HG03439 (cell line): Measurements from ENCODE around the gene DRAXIN.

Source experiments
- ATAC-seq: cut with Tn5 transposase; IDR thresholded peaks from one replicate; pipeline ENCODE4 v1.9.1; 2021; ENCODE audit warnings: mild to moderate bottlenecking, moderate library complexity; ENCODE audit not compliant: unreplicated experiment

DRAXIN gene

DNA sequence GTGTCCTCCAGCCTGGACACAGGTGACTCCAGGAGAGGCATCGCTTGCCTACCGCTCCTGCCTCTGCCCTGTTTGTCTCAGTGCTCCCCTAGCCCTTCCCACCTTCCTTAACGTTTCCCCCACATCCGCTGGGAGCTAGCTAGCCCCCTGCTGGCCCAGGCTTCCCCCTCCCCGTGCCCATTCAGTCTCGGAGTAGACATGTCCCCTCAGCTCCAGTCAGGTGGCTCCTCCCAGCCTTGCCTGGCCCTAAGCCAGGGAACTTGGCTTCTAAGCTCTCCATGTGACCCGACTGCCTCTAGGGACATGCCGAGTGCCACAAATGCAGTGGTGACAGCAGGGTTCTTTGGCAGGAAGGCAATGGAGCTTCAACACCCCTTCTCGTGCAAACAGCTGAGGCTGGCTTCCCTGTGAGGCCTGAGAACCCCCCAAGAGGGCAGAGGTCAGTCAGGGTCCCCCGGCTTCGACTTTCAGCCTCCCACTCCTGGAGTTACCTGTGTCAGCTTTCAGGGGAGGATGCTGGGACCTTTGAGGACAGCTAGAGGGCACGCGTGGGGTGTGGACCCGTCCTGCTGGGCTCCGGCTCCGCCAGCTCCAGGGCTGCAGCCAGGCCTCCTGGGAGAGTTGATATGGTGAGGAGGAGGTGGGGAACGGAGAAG is 16.2 kb downstream of the DRAXIN start:
- ATAC-seq = no peak

DNA sequence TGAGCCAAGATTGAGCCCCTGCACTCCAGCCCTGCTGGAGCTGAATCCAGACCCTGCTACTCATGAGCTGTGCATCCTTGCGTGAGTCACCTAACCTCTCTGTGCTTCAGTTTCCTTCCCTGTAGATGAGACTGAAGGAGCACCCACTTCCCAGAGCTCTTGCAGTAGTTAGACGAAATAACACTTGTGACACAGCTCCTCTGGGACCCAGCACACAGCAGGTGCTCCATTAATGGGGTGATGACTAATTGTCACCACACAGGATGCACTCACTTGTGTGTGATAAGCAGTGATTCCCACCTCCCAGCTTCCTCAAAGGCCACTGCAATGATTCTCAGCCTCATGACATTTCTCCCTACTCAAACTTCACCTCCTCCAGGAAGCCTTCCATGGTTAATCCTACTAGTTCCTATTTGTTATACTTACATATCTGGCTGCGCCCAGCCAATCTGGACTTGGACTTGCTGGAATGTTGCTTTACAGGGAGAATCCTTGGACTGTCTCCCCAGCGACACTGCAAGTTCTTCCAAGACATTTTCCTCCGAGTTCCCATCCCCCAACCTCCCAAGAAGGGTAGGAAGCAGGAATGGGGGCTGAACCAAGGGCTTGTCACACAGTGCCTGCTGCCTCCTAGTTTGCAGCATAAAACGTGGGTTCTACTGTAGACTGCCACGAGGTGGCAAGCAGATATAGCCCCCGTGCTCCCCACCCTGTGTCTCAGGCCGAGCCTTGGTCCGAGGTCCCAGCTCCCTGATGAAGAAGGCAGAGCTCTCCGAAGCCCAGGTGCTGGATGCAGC is 17.2 kb downstream of the DRAXIN start:
- ATAC-seq = no peak

DNA sequence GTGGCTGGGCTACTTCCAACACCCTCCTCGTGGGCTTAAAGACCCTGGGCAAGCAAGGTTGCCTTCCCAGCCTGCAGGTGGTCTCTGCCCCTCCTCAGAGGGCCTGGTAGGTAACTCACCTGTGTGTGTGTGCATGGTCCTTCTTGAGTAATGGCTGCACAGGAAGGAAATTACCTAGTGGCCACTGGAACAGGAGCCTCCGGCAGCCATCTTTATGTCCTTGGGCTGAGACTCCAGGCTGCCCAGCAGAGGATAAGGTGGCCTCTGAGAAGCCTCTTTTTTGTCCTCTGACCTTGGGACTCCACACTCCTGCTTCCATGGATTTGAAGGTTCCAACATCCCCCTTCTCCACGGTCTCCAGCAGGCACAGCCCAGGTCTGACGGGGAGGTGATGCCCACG is 20.0 kb downstream of the DRAXIN start:
- ATAC-seq = no peak

DNA sequence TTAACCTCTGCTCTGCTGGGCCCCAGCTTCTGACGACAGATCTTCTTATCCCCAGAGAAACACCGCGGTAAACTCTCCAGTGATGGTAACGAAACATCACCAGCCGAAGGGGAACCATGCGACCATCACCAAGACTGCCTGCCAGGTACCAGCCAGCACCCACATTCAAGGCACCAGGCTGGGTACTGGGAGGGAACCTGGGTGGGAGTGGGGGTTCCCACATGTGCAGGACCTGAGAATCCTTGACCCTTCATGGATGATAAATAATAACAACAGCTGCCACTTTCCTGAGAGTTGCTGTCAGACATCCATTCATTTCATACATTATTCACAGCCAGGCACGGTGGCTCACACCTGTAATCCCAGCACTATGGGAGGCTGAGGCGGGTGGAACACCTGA is 20.8 kb downstream of the DRAXIN start:
- ATAC-seq = no peak

DNA sequence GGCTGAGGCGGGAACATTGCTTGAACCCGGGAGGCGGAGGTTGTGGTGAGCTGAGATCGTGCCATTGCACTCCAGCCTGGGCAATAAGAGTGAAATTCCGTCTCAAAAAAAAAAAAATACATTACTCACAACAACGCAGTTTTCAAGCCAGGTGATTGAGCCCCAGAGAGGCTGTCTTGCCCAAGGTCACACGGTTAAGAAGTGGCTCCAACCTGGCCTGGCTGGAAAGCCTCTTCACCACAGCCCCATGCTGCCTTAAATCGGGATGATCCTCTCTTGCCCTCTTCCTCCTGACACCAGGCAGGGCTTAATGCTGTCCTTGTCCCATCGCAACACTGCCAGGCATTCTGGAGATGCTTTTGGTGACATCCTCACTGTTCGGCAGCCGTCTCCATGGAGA is 21.6 kb downstream of the DRAXIN start:
- ATAC-seq = no peak

DNA sequence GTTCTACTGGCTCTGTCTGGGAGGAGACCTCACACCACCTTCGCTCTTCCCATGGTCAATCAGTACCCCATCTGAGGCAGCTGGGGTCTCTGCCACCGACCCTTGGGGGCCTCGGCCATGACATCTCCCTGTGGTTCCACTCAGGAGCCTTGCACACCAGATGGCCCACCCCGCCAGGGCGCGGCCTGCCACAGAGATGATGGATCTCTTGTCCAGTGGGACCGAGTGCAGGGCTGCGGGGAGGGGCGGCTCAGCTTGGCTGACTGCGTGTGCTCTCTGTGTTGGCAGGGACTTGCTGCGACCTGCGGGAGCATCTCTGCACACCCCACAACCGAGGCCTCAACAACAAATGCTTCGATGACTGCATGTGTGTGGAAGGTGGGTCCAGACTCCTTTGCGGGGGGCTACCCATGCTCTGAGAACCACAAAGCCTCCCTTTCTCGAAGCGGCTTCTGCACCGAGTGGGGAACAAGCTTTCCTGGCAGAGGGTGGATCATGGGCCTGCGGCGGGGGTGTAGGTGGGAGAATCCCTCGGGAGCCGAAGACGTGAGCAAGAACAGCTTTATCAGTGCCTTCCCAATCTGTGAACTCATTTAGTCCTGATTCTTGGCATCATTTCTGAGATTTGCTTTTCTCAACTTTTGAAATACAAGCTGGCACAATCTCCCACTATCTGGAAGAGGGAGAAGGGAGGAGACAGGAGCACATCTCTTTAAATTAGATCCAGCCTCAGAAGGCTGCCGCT is 23.5 kb downstream of the DRAXIN start:
- ATAC-seq = no peak

DNA sequence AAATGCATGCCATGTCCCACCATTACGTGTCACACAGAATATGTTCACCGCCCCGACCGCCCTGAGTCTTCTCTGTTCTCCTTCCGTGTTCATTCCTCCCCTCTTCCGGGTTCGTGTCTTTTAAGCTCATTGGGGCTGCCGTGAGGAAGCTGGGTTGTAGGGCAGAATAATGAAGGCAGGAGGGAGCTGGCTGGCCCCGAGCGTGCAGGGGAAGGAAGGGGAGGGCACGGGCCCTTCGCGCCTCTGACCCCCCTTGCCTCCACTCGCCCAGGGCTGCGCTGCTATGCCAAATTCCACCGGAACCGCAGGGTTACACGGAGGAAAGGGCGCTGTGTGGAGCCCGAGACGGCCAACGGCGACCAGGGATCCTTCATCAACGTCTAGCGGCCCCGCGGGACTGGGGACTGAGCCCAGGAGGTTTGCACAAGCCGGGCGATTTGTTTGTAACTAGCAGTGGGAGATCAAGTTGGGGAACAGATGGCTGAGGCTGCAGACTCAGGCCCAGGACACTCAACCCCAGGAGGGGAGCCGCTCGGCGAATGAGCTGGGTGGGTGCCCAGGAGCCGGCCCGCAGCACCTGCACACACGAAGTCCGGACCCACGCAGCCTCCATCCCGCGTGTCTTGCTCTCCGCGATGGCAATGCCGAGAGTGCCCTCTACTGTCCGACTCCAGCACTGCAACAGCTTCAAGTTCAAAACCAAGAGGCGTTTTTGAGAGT is 28.0 kb downstream of the DRAXIN start:
- no peak for ATAC-seq

DNA sequence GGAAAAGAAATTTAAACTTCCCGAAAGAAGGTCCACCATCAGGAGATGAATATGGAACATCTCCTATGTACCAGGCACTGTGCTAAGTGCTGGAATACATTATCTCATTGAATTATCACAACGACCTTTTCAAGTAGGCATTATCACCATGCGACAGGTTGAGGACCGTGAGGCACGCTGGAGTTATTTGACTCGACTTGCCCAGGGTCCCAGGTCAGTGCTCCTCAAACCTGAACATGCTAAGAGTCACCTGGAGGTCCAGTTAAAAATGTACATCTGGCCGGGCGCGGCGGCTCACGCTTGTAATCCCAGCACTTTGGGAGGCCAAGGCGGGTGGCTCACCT is 28.5 kb downstream of the DRAXIN start:
- no peak for ATAC-seq

DNA sequence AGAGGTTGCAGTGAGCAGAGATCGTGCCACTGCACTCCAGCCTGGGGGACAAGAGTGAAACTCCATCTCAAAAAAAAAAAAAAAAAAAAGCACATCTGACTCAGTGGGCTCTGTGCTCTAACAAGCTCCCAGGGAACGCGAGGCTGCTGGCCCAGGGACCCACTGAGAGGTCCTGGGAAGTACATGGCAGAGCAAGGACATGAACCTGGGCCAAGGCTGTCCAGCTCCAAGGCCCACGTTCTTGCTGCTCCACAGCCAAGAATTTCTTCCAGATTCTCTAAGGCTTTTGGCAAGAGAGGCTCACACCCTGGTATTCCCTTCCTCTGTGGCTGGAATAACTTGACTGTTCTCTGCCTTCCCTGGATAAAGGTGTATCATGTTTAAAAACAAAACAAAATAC is 29.0 kb downstream of the DRAXIN start:
- no peak for ATAC-seq

DNA sequence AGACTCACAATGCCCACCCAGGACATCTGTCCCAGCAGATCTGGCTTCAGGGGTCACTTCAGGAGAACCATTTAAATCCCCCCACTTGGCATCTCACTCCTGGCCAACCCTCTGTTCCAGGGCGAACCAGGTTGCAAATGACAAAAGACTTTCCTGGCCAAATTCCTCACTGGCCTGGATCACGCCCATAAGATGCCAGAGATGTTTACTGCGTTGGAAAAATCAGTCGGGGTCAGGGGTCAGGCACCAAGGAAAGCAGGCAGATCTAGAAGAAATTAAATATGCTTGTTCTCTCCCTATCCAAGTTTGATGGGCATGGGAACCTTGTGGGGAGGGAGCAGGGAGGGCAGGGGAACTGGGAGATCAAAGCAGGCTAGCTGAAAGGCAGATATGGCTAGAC is 29.8 kb downstream of the DRAXIN start:
- no peak for ATAC-seq

DNA sequence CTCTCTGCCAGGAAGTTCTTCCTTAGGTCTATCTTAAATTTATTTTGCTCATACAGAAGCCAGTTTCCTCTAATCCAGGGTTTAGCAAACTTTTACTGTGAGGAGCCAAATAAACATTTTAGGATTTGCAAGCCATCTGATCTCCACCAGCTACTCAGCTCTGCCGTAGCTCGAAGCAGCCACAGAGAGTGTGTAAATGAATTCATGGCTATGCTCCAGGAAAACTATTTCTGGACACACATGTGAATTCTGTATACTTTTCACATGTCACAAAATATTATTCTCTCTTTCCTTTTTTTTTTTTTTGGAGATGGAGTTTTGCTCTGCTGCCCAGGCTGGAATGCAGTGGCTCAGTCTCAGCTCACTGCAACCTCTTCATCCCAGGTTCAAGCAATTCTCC is 31.0 kb downstream of the DRAXIN start:
- no peak for ATAC-seq

DNA sequence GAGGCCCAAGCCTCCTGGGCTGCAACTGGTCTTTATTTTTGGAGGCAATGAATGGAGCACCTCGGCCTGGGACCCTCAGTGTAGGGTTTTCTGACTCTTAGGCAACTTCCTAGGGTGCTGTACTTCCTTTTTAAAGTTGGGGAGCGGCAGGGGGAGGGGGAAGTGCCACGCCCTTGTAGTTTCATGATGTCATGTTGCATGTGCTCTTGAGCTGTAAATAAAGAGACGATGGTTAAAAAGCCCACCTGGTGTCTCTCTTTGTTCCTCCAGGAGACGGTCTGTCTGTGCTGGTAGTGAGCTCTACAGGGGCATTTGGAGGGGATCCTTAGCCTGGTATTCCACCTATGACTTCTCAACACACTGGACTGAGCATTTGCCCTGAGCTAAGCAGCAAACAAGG is 34.1 kb downstream of the DRAXIN start:
- ATAC-seq = no peak

DNA sequence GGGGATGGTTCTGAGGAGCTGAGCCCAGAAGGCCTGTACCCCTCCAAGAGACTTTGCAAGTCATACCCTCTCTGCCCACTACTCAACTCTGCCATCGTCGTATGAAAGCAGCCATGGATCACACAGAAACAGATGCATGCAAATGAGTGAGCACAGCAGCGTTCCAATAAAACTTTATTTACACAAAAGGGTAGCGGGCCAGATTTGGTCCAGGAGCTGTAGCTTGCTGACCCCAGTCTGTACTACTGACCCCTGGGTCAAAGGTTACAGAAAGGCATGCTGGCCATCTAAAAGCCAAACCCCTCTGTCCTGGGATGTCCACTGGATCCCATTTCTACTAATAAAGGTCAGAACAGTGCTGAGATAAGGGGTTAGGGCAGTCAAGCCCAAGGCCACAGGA is 35.6 kb downstream of the DRAXIN start:
- ATAC-seq = no peak

DNA sequence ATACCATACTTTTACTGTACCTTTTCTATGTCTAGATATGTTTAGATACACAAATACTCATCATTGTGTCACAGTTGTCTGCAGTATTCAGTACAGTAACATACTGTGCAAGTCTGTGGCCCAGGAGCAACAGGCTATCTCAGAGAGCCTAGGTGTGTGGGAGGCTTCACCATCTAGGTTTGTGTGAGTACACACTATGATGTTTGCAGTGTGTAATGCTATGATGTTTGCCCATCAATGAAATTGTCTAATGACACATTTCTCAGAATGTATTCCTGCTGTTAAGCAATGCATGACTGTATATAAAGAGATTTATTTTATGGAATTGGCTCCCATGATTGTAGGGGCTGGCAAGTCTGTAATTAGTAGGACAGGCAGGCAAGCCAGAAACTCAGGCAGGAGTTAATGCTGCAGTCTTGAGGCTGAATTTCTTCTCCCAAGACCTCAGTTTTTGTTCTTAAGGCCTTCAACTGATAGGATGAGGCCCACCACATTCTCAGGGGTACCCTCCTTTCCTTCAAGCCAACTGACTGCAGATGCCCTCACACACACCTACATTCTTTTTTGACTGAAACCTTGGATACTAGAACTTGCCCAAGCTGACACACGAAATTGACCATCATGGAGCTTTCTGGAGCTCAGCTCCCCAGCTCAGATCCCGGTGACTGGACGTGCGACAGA is 36.8 kb downstream of the DRAXIN start:
- ATAC-seq = no peak

DNA sequence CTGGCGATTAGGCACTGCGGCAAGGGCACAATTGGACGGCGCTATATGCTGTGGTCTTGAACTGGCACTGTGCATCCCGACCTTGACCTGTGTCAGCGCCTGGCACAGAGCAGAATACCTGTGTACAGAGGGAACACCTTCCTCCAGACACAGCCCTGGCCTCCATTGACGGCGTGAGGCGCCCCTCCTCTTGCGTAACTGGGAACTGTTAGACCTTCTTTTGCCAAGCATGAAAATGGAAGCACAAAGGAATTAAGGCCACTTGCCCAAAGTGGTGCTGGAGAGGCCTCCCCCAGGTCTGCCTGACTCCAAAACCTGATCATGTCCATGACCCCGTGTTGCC is 37.6 kb downstream of the DRAXIN start:
- ATAC-seq = no peak

DNA sequence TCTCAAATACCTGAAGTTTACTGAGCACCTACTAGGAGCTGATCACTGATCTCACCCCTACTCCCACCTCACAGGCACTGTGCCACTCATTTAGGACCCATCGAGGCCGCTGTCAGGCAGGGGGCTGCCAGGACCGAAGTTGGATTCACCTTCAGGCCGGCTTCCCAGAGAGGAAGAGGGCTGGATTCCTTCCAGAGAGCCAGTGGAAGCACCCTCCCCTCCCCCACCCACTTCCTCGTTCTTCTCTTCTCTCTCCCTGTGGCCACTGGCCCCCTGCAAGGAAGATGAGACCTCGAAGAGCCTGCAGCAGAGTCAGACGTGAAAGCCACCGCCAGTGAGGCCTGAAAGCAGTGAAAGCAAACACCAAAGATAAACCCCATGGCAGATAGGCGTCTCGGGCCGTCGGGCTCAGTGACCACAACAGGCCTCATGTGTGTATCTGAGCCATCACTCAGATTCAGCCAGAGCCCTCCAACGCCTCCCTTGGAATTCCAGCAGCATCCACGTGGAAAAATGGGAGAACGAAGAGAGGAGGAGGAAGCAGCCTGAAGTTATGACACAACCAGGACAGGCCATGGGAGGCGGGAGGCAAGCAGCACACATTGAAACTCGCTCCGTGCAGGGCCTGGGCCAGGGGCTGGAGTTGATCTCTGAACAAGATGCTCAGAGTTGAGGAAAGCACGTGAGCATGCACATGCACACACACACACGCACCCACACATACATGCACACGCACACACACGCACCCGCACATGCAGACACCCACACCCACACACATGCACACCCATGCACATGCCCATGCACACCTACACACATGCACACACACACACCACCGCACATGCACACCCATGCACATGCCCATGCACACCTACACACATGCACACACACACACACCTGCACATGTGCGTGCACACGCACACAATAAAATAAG is 38.3 kb downstream of the DRAXIN start:
- ATAC-seq = no peak

DNA sequence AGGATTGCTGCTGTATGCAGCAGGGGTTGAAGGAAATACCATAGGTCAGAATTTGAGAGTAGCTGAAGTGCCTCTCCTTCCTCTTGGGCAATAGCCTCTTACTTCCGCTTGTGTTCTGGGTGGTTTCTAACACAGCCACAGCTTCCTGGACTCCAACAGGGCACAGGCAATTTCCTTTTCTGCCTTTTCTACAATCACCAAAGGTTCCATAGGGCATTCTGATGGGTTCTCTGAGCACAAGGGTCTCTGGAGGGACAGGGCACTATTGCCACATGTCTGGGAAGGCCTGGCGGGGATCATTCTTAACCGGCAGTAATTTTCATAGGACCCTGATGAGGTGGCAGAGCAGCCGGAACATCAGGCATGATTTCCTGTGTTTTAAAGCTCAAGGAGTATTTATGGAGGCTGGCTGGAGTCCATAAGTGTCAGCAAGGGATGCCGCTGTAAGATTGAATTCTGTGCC is 39.0 kb downstream of the DRAXIN start:
- ATAC-seq = no peak

DNA sequence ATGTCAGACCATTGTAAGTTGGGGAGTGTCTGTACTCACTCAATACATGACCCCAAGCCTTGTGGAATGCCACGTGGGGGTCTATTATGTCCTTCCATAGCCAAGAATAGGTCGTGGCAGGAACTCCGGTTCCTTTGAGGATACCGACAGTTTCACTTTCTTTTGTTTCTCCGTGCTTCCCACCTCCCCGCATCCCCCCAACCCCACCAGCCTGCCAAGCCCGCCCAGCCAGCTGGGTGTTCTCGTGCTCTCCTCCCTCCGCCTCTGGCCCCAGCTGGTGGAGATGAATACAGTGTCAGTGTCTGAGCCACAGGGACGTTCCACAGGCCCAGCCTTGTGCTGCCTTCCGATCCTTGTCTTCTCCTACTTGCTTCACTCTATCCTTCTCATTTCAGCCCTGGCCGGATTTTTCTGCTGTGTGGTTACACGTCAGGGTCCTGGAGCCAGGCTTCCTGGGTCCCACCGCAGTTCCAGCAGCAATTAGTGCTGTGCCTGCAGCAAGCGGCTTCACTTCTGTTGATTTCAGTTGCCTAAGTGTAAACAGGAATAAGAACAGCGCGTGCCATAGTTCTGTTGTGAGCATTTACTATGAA is 40.3 kb downstream of the DRAXIN start:
- ATAC-seq = no peak

DNA sequence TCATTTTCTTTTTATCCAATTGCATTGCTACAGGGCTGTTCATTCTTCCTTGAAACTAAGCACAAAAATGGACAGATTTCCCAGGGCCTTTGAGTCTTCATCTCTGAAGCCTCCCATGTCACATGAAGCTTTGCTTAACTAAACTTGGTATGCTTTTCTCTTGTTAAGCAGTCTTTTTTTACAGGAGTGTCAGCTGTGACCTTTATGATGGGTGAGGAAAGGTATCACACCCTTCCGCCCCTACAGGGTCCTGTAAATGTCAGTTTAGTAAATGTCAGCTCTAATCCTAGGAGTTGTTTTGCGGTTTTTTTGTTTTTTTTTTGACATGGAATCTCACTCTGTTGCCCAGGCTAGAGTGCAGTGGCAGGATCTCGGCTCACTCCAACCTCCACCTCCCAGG is 41.8 kb downstream of the DRAXIN start:
- no peak for ATAC-seq

DNA sequence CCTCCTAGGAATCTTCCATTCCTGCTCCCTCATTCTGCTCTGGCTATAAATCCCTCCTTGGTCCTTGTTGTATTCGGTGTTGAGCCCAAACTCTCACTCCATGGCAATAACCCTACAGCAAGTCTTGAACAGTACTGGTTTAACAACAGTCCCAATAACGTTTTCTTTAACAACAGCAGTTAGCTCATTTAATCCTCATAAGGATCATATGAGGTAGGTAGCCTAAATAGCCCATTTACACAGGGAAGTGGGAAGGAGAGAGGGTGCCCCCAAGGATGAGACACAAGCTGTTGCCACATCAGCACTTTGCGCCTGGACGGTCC is 44.0 kb downstream of the DRAXIN start:
- peak; percentile 21 for ATAC-seq
